Stimulated activated CD8-positive, alpha-beta memory T cell treated with anti-CD3 and anti-CD28 coated beads, Interleukin-15, amount 100 ng/mL, for 48 hours (primary cell): Measurements from ENCODE around the gene DUSP9.

Experiments
- DNase-seq, 2 donors: peaks; one replicate each; pipeline ENCODE4 v3.0.0-alpha.2; 2020; ENCODE audit warnings: low read depth in 2 of 2

The DUSP9 gene

GRCh38 chrX:153622661-153623309 is 24.2 kb upstream of the DUSP9 start:
- no peak for DNase-seq

DNA sequence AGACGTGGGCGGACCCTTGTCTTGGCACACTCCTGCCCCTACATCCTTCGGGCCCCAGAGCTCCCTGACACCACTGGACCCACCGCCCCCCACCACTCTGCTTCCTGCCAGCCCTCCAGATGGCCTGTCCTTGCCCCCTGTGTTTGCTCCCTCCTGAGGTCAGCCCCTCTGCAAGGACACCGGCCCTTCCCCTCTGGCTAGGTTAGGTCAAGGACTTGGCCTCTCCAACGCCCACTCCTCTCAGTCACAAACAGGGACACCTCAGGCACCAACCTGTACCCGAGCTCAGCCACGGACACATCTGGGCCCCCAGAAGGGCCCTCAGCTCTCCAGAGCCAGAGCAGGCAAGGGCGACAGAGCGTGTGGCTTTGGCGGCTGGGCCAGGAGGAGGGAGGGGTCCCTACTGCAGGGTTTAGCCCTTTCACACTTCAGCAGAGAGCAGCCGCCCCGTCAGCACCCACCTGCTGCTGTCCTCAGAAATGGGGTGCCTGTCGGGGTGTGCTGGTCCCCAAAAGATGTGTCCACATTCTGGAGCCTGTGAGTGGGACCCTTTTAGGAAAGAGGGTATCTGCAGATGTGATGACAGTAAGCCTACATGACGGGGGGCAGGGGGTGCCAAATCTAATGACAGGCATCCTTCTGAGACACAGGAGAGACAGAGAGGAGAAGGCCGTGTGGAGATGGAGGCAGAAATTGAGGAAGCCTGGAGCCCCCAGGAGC is 23.5 kb upstream of the DUSP9 start:
- no peak for DNase-seq

GRCh38 chrX:153624196-153625091 is 22.6 kb upstream of the DUSP9 start:
- DNase-seq = no peak

GRCh38 chrX:153625271-153626024 is 21.6 kb upstream of the DUSP9 start:
- DNase-seq = no peak

GRCh38 chrX:153626025-153626633 is 20.9 kb upstream of the DUSP9 start:
- DNase-seq = no peak

DNA sequence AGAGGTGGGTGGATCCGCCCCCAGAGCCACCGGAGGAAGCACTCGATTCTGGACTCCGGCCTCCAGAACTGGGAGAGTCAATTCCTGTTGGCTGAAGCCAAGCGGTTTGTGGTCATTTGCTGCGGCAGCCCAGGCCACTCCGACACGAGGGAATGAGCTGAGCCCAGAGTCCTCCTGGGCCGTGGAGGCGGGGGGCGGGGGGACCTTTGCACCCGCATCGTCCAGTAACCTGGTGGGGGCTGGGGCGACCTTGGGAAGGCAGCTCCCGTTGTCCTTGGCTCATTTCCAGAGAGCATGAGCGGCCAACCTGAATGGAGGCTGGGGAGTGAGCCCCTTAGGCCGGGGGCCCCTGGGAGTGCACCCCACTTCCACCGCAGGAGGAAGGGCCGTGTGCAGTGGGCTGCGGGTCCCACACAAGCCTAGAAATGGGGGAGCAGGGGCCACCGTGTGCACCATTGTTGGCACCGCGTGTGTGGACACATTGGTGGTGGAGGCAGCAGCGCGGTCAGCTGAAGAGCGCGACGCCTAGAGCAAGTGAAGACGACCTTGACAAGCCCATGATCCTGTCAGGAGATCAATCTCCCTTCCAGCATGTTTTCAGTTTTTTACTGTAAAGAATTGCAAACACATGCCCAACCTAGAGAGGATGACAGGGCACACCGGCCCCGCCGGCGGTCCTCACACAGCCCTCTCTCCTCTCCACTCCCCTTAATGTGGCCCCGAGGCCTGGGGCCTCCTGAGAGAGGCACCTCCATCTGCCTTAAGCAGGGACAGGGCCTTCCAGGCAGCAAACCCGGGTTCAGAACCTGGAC is 19.9 kb upstream of the DUSP9 start:
- DNase-seq = no peak

GRCh38 chrX:153627675-153628111 is 19.3 kb upstream of the DUSP9 start:
- no peak for DNase-seq

DNA sequence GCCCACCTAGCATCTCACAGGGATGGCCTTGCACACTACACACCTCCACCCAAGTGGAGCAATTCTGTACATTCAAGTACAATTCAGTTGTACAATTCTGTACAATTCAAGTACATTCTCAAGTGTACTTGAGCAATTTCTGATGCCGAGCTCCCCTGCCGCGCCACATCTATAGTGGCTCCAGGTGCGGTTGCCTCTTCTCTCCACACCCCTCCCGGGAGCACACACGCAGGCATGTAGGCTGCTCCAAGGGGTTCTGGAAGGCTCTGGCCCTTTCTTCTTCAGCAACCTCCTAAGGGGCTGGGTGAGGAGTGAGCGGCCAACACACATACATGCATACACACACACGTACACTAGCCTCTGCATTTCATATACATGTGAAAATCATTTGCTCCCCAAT is 18.9 kb upstream of the DUSP9 start:
- no peak for DNase-seq

DNA sequence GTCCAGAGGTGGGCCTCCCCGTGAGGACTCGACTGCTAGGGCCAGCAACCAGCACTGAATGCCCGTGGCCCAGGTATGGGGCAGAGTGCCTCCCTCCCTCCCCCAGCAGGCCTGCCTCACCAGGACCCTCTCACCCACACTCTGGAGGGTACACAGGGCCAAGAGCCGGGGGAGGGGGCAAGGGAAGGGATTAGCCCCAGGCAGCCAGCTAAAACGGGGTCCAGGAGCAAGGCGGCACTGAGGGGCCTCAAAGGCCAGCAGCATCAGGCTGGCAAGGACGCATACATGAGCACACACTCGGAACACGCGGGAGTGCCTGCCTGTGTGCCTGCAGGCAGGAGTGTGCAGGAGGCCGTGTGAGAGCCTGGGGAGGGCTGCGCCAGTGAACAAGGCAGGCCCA is 18.3 kb upstream of the DUSP9 start:
- no peak for DNase-seq

DNA sequence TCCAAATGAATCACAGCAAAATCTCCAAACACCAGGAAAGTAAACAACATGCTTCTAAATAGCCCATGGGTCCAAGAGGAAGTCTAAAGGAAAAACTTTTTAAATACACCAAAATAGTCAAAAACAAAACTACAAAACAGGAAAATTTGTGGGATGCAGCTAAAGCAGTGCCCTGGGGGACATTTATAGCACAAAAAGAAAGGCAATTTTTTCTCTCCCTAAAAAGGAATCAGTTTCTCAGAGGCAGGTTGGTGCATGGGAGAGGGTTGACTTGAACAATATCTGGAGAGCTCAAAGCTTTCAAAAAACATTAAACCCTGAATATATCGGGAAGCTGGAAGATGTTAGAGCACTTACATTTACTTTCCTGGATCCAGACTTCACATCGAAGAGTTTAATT is 15.7 kb upstream of the DUSP9 start:
- no peak for DNase-seq

GRCh38 chrX:153631907-153632594 is 15.0 kb upstream of the DUSP9 start:
- DNase-seq = no peak

DNA sequence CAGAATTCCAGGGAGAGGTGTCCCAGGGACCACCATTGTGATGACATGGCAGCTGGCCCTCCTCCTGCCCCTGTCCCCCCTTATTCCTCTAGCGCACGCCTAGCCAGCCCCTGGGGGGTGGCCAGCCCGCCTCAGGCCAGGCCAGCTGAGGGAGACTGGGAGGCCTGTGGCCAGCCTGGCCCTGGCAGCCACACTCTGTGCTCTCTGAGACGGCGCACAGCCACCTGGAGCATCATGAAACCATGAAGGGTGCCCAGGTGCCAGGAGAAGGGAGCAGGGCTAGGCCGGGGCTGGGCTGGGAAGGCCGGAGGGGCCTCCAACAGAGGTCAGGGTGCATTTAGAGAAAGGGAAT is 14.4 kb upstream of the DUSP9 start:
- no peak for DNase-seq

DNA sequence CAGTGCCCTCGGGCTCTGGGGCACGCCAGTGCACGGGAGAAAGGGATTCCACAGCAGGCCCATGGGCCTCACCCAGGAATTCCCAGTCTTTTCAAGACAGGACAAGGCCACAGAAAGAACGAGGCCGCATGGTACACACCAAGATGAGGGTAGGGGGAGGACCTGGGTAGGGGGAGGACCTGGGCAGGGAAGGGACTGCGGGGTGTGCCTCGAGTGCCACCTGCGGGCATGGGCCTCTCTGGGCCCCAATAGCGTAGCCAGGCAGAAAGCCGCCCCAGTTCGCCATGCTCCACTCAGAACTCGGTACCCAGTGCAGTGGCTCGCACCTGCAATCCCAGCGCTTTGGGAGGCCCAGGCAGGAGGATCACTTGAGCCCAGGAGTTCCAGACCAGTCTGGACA is 14.0 kb upstream of the DUSP9 start:
- DNase-seq = no peak

- DNase-seq = no peak
Observed at GRCh38 chrX:153633607-153634180, 13.3 kb upstream of the DUSP9 start.

- DNase-seq = no peak
Observed at GRCh38 chrX:153634236-153634635, 12.8 kb upstream of the DUSP9 start.

- no peak for DNase-seq
Observed at GRCh38 chrX:153634832-153635231, 12.2 kb upstream of the DUSP9 start.

DNA sequence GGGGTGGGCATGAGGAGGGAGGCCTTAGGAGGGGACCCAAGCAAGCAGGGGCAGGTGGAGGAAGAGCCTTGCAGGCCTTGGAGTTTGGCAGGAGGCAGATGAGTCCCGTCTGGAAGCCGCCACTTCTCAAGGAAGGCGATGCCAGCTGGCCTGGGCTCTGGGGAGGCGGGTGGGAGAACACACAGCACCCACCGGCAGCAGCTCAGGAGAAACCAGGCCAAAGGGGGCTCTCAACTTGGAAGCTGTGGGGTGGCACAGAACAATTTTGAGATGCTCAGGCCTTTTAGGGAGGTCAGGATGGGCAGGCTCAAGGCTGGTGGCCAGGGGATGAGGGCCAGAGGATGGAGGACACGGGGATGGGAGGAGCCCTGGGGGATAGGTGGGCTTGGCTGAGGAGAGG is 11.6 kb upstream of the DUSP9 start:
- no peak for DNase-seq

DNA sequence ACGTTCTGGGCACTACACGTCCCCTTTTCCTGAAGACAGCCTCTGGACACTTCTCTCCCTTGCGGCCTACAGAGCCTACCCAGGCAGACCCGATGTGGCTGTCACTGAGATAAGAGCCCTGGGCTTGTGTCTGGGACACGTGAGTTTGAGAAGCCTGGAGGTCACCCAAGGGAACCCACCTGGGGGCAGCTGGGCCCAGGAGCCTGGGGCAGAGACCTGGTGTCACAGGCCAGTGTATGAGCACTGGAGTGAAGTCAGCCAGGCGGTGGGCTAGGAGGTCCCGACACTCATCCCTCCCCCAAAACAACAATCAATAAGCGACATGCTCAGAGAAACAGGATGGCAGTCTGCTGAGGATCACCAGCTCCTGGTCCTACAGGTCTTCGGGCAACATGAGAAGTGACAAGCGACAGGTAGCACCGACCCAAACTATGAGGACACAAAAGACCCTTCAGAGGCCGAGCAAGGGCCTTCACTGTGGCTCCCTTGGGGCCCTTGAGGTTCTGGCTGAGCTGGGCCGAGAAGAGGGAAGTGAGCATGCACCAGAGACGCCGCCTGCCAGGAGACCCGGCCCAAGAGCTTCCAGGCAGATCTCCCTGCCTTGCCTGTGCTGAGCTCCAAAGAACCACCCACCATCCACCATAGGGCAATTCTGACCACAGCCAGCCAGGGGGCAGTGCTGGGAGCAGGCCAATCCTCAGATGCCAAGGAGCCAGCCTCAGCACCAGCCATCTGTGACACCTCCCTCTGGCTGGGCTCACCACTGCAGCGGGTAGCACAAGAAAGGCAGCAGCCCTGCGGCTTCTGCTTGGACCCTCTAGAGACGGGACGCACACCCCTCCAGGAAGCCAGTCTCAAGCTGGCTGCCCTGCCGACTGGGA is 11.0 kb upstream of the DUSP9 start:
- DNase-seq = no peak

- no peak for DNase-seq
Observed at GRCh38 chrX:153636716-153637115, 10.3 kb upstream of the DUSP9 start.
